ENCODE measurements around the gene MMRN2.

GRCh38 chr10:86956848-86957448 is 467 bp downstream of the MMRN2 start:
- TF ChIP-seq, protein P1, sequence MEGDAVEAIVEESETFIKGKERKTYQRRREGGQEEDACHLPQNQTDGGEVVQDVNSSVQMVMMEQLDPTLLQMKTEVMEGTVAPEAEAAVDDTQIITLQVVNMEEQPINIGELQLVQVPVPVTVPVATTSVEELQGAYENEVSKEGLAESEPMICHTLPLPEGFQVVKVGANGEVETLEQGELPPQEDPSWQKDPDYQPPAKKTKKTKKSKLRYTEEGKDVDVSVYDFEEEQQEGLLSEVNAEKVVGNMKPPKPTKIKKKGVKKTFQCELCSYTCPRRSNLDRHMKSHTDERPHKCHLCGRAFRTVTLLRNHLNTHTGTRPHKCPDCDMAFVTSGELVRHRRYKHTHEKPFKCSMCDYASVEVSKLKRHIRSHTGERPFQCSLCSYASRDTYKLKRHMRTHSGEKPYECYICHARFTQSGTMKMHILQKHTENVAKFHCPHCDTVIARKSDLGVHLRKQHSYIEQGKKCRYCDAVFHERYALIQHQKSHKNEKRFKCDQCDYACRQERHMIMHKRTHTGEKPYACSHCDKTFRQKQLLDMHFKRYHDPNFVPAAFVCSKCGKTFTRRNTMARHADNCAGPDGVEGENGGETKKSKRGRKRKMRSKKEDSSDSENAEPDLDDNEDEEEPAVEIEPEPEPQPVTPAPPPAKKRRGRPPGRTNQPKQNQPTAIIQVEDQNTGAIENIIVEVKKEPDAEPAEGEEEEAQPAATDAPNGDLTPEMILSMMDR (IDR thresholded peaks at IDR 0.05; ENCODE audit: low read depth, low read length, missing input control): no peak
- TF ChIP-seq YY1 (IDR thresholded peaks at IDR 0.05) (no peak), TAF1 (conservative IDR thresholded peaks at IDR 0.05) (no peak), GABPA (IDR thresholded peaks at IDR 0.05 in 1 of 2, conservative IDR thresholded peaks at IDR 0.05 in 1 of 2) (no peak), RAD21 (IDR thresholded peaks at IDR 0.05) (no peak), FOXA1 (IDR thresholded peaks at IDR 0.05) (no peak), JUND (IDR thresholded peaks at IDR 0.05) (no peak)

All from liver (tissue), 3 donors.